T-cell (primary cell): ENCODE results near the gene TPBGL. TPM values are rescaled to one million over a fixed set of nuclear protein-coding genes. Genes with fewer than 3 reads are reported as not detected.

Source experiments
- ATAC-seq, 4 experiments: fragments of 200-7000 bp in 3 of 4; fragments of 150-1000 bp in 1 of 4; cut with Tn5 transposase; replicated peaks in 1 of 4; 1 replicate in 3 of 4; 2 replicates in 1 of 4; pipeline ENCODE4 v1.10.0; 2021; ENCODE audit warnings: moderate library complexity in 3 of 4, mild to moderate bottlenecking in 2 of 4, moderate number of reproducible peaks in 1 of 4
- CTCF ChIA-PET, 2 donors: fragments of 300-600 bp; sonication (Branson Sonifier 250); formaldehyde crosslinking; loops; one replicate each; lab custom pipeline; 2022; ENCODE audit warnings: antibody characterized with exemption in 2 of 2; lab: Charles Lee
- POLR2A ChIA-PET, 2 donors: fragments of 300-600 bp; sonication (Branson Sonifier 250); formaldehyde crosslinking; loops; one replicate each; lab custom pipeline; 2022; ENCODE audit warnings: antibody characterized with exemption in 2 of 2; lab: Charles Lee
- DNase-seq, 35 experiments: peaks; one replicate each; pipeline versions ENCODE4 v3.0.0 to v3.0.0-alpha.2; 2013 to 2023
- H3K27ac ChIP-seq: one replicate; pipeline ENCODE4 v1.5.1; 2013; ENCODE audit warnings: low read length
- H3K27me3 ChIP-seq, 2 experiments: replicated peaks in 1 of 2; 1 replicate in 1 of 2; 2 replicates in 1 of 2; pipeline versions ENCODE4 v1.6.1 to v1.7.0; 2013; ENCODE audit warnings: low read length in 1 of 2, mixed read lengths in 1 of 2; ENCODE audit not compliant: control insufficient read depth in 2 of 2, insufficient read depth in 2 of 2; ENCODE audit errors: extremely low read depth in 1 of 2
- H3K36me3 ChIP-seq, 2 donors: 1 replicate in 1 of 2; 2 replicates in 1 of 2; pipeline versions ENCODE4 v1.6.1 to v1.7.0; 2013; ENCODE audit warnings: low read length in 1 of 2; ENCODE audit not compliant: control insufficient read depth in 2 of 2, insufficient read depth in 1 of 2; ENCODE audit errors: extremely low read depth in 1 of 2
- H3K4me1 ChIP-seq, 2 experiments: 1 replicate in 1 of 2; 2 replicates in 1 of 2; pipeline versions ENCODE4 v1.6.1 to v1.7.0; 2013; ENCODE audit warnings: low read length in 2 of 2, mixed read lengths in 1 of 2; ENCODE audit not compliant: insufficient read depth in 2 of 2, control insufficient read depth in 1 of 2; ENCODE audit errors: extremely low read depth in 1 of 2
- H3K4me3 ChIP-seq, 2 donors: 1 replicate in 1 of 2; 2 replicates in 1 of 2; pipeline versions ENCODE4 v1.5.1 to v1.7.0; 2013; ENCODE audit warnings: mild to moderate bottlenecking in 2 of 2, low read length in 1 of 2, moderate library complexity in 1 of 2; ENCODE audit not compliant: control insufficient read depth in 1 of 2; ENCODE audit errors: extremely low read depth in 1 of 2
- H3K9me3 ChIP-seq: 2 replicates; pipeline ENCODE4 v1.7.0; 2013
- H3K27ac Mint-ChIP-seq, 2 donors: one replicate each; pipeline ENCODE4 v1.8.0; 2020 to 2021; ENCODE audit warnings: mild to moderate bottlenecking in 2 of 2, mixed read lengths in 2 of 2
- H3K27me3 Mint-ChIP-seq, 2 donors: one replicate each; pipeline ENCODE4 v1.8.0; 2021 to 2022; ENCODE audit warnings: mixed read lengths in 2 of 2
- H3K36me3 Mint-ChIP-seq: one replicate; pipeline ENCODE4 v1.8.0; 2021; ENCODE audit warnings: mixed read lengths
- H3K4me1 Mint-ChIP-seq, 3 donors: one replicate each; pipeline ENCODE4 v1.8.0; 2020 to 2022; ENCODE audit warnings: mixed read lengths in 3 of 3, mild to moderate bottlenecking in 1 of 3
- H3K4me3 Mint-ChIP-seq, 3 donors: one replicate each; pipeline ENCODE4 v1.8.0; 2020 to 2022; ENCODE audit warnings: mild to moderate bottlenecking in 3 of 3, mixed read lengths in 3 of 3, moderate library complexity in 3 of 3
- H3K9me3 Mint-ChIP-seq, 3 donors: one replicate each; pipeline ENCODE4 v1.8.0; 2020 to 2022; ENCODE audit warnings: mixed read lengths in 3 of 3
- WGBS: methylation state at CpG from one replicate; pipeline ENCODE4 v1.1.5; 2013; ENCODE audit warnings: missing lambda C conversion rate; ENCODE audit not compliant: insufficient coverage; 5-methylcytosine and 5-hydroxymethylcytosine counted together
- total RNA-seq, 35 experiments: library from RNA in 6 of 35; stranded (reverse) in 6 of 35; fragments of 120-200 nt in 1 of 35; gene quantifications; one replicate each; pipeline versions ENCODE4 v1.2.1 to v1.2.4 and lab custom pipeline; 2013 to 2026

Gene TPBGL
- total RNA-seq, 5 donors from 2014 or later (not counting 1 experiment from before 2014, with no cell fraction given), result 0.13 to 0.59 (median 0.47) TPM

GRCh38 chr11:75262961-75263852 lies 22.6 kb downstream of the TPBGL start:
- Histone ChIP-seq H3K4me1 (peaks cover 22 to 58% of the 10 kb centered on the region in 2 experiments), H3K9me3 (no peaks in the 10 kb centered on the region), H3K27me3 (no peaks in the 10 kb centered on the region), H3K36me3 (peaks cover 3 to 10% of the 10 kb centered on the region in 2 donors), H3K27ac (no peak overlapping the region), H3K4me3 (no peak overlapping the region)
- DNase-seq (peak in 1 of 35 experiments; percentile 7), ATAC-seq (no peak)
- ChIA-PET CTCF (interaction anchor here in 1 of 2 donors (0.9 to 1.0 kb wide), 2 partner anchors 13 to 15 kb away, joined by 3 read pairs; no protein-coding TSS in a partner anchor), POLR2A (interaction anchor here in 1 of 2 donors (0.6 kb wide), 1 partner anchor 137 kb away, joined by 3 read pairs; no protein-coding TSS in a partner anchor)
- Mint-ChIP-seq H3K4me3 (no peak overlapping the region), H3K4me1 (peaks cover 43 to 54% (median 51%) of the 10 kb centered on the region in 3 donors), H3K27ac (peak overlapping the region; percentile 93 to 95), H3K27me3 (no peaks in the 10 kb centered on the region), H3K9me3 (no peaks in the 10 kb centered on the region), H3K36me3 (peaks cover 14% of the 10 kb centered on the region)
- 91% methylated on average over 12 of the region's 17 CpGs for WGBS

- Histone ChIP-seq H3K27me3 (no peaks in the 10 kb centered on the region), H3K4me1 (peaks cover 22 to 54% of the 10 kb centered on the region in 2 experiments), H3K4me3 (no peak overlapping the region), H3K9me3 (no peaks in the 10 kb centered on the region), H3K27ac (peak overlapping the region; percentile 20), H3K36me3 (peaks cover 3 to 13% of the 10 kb centered on the region in 2 donors)
- Mint-ChIP-seq H3K27me3 (no peaks in the 10 kb centered on the region), H3K27ac (peak overlapping the region; percentile 86 to 93), H3K36me3 (peaks cover 14% of the 10 kb centered on the region), H3K4me1 (peaks cover 43 to 54% (median 51%) of the 10 kb centered on the region in 3 donors), H3K9me3 (no peaks in the 10 kb centered on the region), H3K4me3 (no peak overlapping the region)
- ChIA-PET CTCF (interaction anchor here in 1 of 2 donors (0.9 kb wide), 1 partner anchor 15 kb away, joined by 3 read pairs; no protein-coding TSS in a partner anchor), POLR2A (no interaction called here)
- ATAC-seq (peak in 3 of 4 experiments; percentile 31 to 44 (median 34)), DNase-seq (peak in 3 of 35 experiments; percentile 18 to 30 (median 26))
- 31% methylated on average over 3 of the region's 4 CpGs for WGBS
Observed at GRCh38 chr11:75263944-75264349, 23.4 kb downstream of the TPBGL start.

GRCh38 chr11:75264356-75264755 lies 23.8 kb downstream of the TPBGL start:
- Histone ChIP-seq H3K36me3 (peaks cover 3 to 13% of the 10 kb centered on the region in 2 donors), H3K27me3 (no peaks in the 10 kb centered on the region), H3K27ac (peak overlapping the region; percentile 20), H3K4me3 (no peak overlapping the region), H3K4me1 (peaks cover 22 to 53% of the 10 kb centered on the region in 2 experiments), H3K9me3 (no peaks in the 10 kb centered on the region)
- H3K4me3 Mint-ChIP-seq, result no peak overlapping the region
- DNase-seq (no peak), ATAC-seq (peak in 1 of 4 experiments; percentile 3)
- ChIA-PET CTCF (interaction anchor here in 1 of 2 donors (0.7 to 0.9 kb wide), 2 partner anchors 11 to 13 kb away, joined by 4 read pairs; no protein-coding TSS in a partner anchor), POLR2A (no interaction called here)
- H3K27ac Mint-ChIP-seq, result peak overlapping the region; percentile 86 to 93
- H3K36me3 Mint-ChIP-seq, result peaks cover 14% of the 10 kb centered on the region
- no peaks in the 10 kb centered on the region for H3K9me3 Mint-ChIP-seq
- no peaks in the 10 kb centered on the region for H3K27me3 Mint-ChIP-seq
- H3K4me1 Mint-ChIP-seq, result peaks cover 42 to 54% (median 51%) of the 10 kb centered on the region in 3 donors

- H3K9me3 Mint-ChIP-seq, result no peaks in the 10 kb centered on the region
- Histone ChIP-seq H3K27me3 (no peaks in the 10 kb centered on the region), H3K4me3 (no peak overlapping the region), H3K4me1 (peaks cover 19 to 48% of the 10 kb centered on the region in 2 experiments), H3K36me3 (peaks cover 3 to 13% of the 10 kb centered on the region in 2 donors), H3K27ac (no peak overlapping the region), H3K9me3 (no peaks in the 10 kb centered on the region)
- H3K4me3 Mint-ChIP-seq, result no peak overlapping the region
- ATAC-seq, result no peak
- POLR2A ChIA-PET, result interaction anchor here in 1 of 2 donors (0.6 kb wide), 1 partner anchor 56 kb away, joined by 9 read pairs; no protein-coding TSS in a partner anchor
- CTCF ChIA-PET, result interaction anchor here in 1 of 2 donors (0.7 to 0.9 kb wide), 2 partner anchors 10 to 14 kb away, joined by 4 read pairs; no protein-coding TSS in a partner anchor
- peaks cover 14% of the 10 kb centered on the region for H3K36me3 Mint-ChIP-seq
- H3K4me1 Mint-ChIP-seq, result peaks cover 36 to 48% (median 45%) of the 10 kb centered on the region in 3 donors
- no peak for DNase-seq
- H3K27ac Mint-ChIP-seq, result peak overlapping the region; percentile 86 to 93
- H3K27me3 Mint-ChIP-seq, result no peaks in the 10 kb centered on the region
- WGBS, result no CpG with 5 or more reads among the region's 6 CpGs
Observed at GRCh38 chr11:75264971-75265370, 24.4 kb downstream of the TPBGL start.

- Mint-ChIP-seq H3K4me3 (no peak overlapping the region), H3K27me3 (no peaks in the 10 kb centered on the region), H3K9me3 (no peaks in the 10 kb centered on the region), H3K27ac (peak overlapping the region; percentile 61 to 68), H3K36me3 (peaks cover 16% of the 10 kb centered on the region), H3K4me1 (peaks cover 30 to 42% (median 37%) of the 10 kb centered on the region in 3 donors)
- ChIA-PET CTCF (no interaction called here), POLR2A (interaction anchor here in 1 of 2 donors (0.6 kb wide), 1 partner anchor 57 kb away, joined by 9 read pairs; no protein-coding TSS in a partner anchor)
- Histone ChIP-seq H3K9me3 (no peaks in the 10 kb centered on the region), H3K27me3 (no peaks in the 10 kb centered on the region), H3K36me3 (peaks cover 3 to 13% of the 10 kb centered on the region in 2 donors), H3K27ac (no peak overlapping the region), H3K4me1 (peaks cover 9 to 38% of the 10 kb centered on the region in 2 experiments), H3K4me3 (no peak overlapping the region)
- DNase-seq (no peak), ATAC-seq (no peak)
- 81% methylated on average over 7 of the region's 17 CpGs for WGBS
Observed at GRCh38 chr11:75265851-75266531, 25.4 kb downstream of the TPBGL start.
